NCI-H128 (cell line): ENCODE data around the gene ARL5C.

Experiments used
- DNase-seq: peaks from one replicate; lab custom pipeline; 2025; ENCODE audit not compliant: unreplicated experiment; lab: John Stamatoyannopoulos, UW

Gene ARL5C

DNA sequence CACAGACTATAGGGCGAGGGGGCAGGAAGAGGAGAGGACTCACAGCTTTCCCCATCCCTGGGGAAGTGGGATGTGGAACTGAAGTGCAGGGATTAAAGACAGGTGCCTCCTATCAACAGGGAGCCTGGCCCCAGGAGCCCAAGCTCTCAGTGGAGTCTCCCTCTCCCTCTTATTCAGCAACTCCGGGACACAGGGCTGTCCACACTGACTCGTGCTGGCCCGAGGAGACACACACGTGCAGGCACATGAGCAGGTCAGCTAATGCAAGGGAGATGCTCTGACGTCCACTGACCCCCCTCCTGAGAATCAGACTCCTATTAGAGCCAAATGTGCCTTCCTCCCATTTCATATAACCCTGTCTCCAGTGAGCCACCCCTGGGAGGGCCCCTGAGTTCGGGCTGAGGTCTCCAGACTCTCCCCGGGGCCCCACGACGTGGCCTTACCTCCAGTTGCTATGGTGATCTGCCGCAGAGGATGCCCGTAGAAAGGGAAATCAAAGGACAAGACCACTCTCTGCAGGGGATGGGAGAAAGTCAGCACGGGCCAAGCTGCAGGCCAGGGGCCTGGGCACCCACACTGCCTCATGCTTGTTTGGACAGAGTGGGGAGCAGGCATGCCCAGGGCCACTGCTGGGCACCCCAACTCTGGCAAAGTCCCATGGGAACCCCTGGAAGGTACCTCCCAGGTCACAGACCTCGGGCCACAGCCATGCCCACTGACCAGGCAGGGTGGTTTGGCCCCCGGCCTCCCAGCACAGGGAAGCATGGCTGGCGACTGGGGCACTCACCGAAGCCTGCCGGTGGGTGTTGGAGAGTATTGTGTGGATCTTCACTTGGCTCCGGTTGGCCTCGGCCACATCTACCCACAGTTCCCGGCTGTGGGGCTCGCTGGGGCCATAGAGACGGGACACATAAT, 57.2 kb downstream of the ARL5C start:
- no peak for DNase-seq

DNA sequence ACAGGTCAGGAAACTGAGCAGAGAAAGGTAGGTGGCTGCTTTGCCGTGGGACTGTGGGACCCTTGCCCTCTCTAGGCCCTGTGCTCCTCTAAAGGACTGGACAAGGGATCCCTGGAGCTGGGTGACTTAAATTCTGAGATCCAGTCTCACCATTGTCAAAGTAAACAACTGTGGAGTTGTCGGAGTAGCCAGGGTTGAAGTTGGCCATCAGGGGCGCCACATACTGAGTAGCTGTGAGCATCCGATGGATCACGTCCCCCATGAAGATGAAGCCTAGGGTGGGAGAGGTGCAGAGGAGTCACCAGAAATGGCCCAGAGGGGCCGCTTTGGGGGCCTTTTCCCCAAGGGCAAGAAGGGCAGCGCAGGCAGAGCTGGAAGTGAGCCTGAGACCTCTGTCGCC, 58.0 kb downstream of the ARL5C start:
- DNase-seq = no peak

DNA sequence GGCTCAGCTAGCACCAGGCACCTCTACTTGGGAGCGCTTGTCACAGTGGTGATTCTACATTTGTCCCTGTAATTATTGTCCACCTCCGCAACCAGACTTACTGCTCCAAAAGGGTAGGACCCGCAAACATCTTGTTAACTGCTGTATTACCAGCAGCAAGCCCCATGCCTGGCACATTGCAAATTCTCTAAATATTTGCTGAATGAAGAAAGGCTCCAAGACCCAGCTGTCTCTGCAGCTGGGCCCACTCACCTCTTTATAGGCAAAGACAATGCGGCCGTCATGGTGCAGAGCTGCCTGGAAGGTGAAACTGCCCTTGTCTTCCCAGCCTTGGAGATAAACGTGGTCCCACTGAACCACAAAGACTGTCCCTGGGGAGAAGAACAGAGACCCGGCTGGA, 58.8 kb downstream of the ARL5C start:
- DNase-seq = no peak
